Prostate gland (tissue), 2 donors: Measurements from ENCODE around the gene ALOX15.

Experiments used
- CTCF ChIP-seq, 4 experiments: fragments of 200-600 bp in 2 of 4; fragments of 450-650 bp in 2 of 4; sonication (generic) in 2 of 4; IDR thresholded peaks; 1 replicate in 3 of 4; 2 replicates in 1 of 4; pipeline ENCODE4 v1.5.1; 2016 to 2019; ENCODE audit warnings: antibody characterized with exemption in 4 of 4, mild to moderate bottlenecking in 2 of 4, moderate library complexity in 2 of 4
- POLR2A ChIP-seq: fragments of 450-650 bp; IDR thresholded peaks from one replicate; pipeline ENCODE4 v1.6.1; 2016; ENCODE audit warnings: antibody characterized with exemption, mild to moderate bottlenecking
- POLR2AphosphoS5 ChIP-seq: sonication (generic); formaldehyde crosslinking; IDR thresholded peaks from one replicate; pipeline ENCODE4 v1.6.1; 2017; ENCODE audit warnings: antibody characterized with exemption

GRCh38 chr17:4607261-4607741 is 34.2 kb downstream of the ALOX15 start:
- TF ChIP-seq CTCF (IDR thresholded peaks at IDR 0.05): no peak
- no peak for TF ChIP-seq POLR2AphosphoS5
- TF ChIP-seq POLR2A: no peak
